HL-60 (cell line): ENCODE results near the gene PPP1R16B.

Source experiments
- CTCF ChIP-seq: IDR thresholded peaks from one replicate; pipeline ENCODE4 v1.5.1; 2011; ENCODE audit warnings: low read length, control low read depth, inconsistent platforms; ENCODE audit not compliant: insufficient read depth
- GABPA ChIP-seq: IDR thresholded peaks from 2 replicates; pipeline ENCODE4 v1.6.1; 2012; ENCODE audit warnings: low read depth
- POLR2AphosphoS5 ChIP-seq: IDR thresholded peaks from 2 replicates; pipeline ENCODE4 v1.6.1; 2012; ENCODE audit warnings: low read depth

GRCh38 chr20:38889792-38890496, 84.4 kb downstream of the PPP1R16B start:
- TF ChIP-seq CTCF (no peak), POLR2AphosphoS5 (no peak), GABPA (no peak)
